IPS-15b (cell line): ENCODE measurements around the gene PSMB5.

Source experiments
- H3K27me3 ChIP-seq: one replicate; pipeline ENCODE4 v1.6.1; 2013; ENCODE audit warnings: low read length; ENCODE audit not compliant: control insufficient read depth, insufficient read depth
- H3K36me3 ChIP-seq: one replicate; pipeline ENCODE4 v1.6.1; 2013; ENCODE audit warnings: low read length; ENCODE audit not compliant: control insufficient read depth, insufficient read depth
- H3K4me1 ChIP-seq: one replicate; pipeline ENCODE4 v1.6.1; 2013; ENCODE audit warnings: mild to moderate bottlenecking, low read length; ENCODE audit not compliant: control insufficient read depth, insufficient read depth
- H3K4me3 ChIP-seq: one replicate; pipeline ENCODE4 v1.5.1; 2013; ENCODE audit warnings: low read depth, low read length
- H3K9ac ChIP-seq: one replicate; pipeline ENCODE4 v1.6.1; 2013; ENCODE audit warnings: low read depth, mild to moderate bottlenecking, low read length
- H3K9me3 ChIP-seq: one replicate; pipeline ENCODE4 v1.6.1; 2013; ENCODE audit warnings: mild to moderate bottlenecking, low read length; ENCODE audit not compliant: control insufficient read depth, insufficient read depth

Gene PSMB5

GRCh38 chr14:22987291-22987690, 47.4 kb downstream of the PSMB5 start:
- H3K4me1 ChIP-seq = peaks cover 3% of the 10 kb centered on the region

DNA sequence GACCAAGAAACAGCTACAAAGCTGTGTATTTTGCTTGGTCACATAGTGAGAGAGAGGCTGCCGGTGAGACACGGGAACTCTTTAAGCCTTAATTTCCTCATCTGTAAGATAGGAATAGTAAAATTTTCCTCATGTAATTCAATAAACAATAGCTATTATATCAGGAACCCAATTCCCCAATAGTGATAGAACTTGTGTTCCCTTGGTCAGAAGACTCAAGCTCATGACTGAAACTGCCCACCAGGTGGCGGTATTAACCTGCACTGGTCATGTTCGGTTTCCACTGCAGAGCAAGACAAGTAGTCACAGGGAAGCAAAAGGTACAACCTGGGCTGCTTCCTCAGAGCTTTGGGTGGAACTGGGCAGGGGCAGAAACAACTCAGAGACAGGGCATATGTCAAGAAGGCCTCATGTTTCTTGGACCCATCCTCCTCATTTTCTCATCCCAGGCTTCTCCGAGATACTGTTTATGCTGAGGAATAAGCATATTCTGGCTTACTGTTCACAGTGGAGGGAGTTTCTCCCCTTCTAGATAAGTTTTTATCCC, 48.1 kb downstream of the PSMB5 start:
- Histone ChIP-seq H3K9ac (no peak overlapping the region), H3K36me3 (peaks cover 5% of the 10 kb centered on the region), H3K27me3 (no peaks in the 10 kb centered on the region), H3K4me3 (no peak overlapping the region), H3K4me1 (peaks cover 3% of the 10 kb centered on the region), H3K9me3 (no peaks in the 10 kb centered on the region)

More at GRCh38 chr14:22987291-22987690, 47.4 kb downstream of the PSMB5 start:
- Histone ChIP-seq H3K9me3 (no peaks in the 10 kb centered on the region), H3K36me3 (peaks cover 5% of the 10 kb centered on the region), H3K4me3 (no peak overlapping the region), H3K9ac (no peak overlapping the region), H3K27me3 (no peaks in the 10 kb centered on the region)

GRCh38 chr14:22985894-22986507, 48.7 kb downstream of the PSMB5 start:
- Histone ChIP-seq H3K9me3 (no peaks in the 10 kb centered on the region), H3K4me1 (peaks cover 3% of the 10 kb centered on the region), H3K9ac (no peak overlapping the region), H3K36me3 (peaks cover 5% of the 10 kb centered on the region), H3K27me3 (no peaks in the 10 kb centered on the region), H3K4me3 (no peak overlapping the region)

DNA sequence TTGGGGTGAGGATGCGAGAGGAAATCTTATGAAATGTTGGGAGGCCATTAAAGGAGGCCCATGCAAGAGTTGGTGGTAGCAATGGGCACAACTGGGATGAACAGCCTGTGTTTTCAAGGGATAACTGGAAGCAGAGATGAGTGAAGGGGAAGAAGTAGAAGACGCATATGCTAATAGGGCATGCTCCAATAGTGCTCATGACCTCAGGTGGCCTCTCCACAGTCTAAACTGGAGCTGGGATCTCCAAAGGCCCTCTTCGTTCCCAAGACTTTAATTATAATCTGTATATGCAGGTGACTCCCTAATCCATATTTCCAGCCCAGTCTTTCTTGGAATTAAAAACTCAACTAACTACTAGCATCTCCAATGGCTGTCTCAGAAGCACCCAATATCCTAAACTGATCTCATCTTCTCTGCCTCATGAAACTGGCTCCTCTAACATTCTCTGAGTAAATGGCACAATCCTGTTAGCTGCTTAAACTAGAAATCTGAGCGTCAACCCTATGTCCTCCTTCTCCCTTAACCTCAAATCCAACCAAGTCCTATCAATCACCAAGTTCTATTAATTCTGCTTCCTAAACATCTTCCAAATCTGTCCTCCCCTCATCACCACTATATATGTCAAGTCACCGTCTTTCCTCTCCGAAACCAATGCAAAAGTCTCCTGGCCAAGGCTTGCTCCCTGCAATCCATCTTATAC, 49.6 kb downstream of the PSMB5 start:
- no peaks in the 10 kb centered on the region for H3K9me3 ChIP-seq
- H3K36me3 ChIP-seq = peaks cover 5% of the 10 kb centered on the region
- no peak overlapping the region for H3K4me3 ChIP-seq
- peaks cover 3% of the 10 kb centered on the region for H3K4me1 ChIP-seq
- no peak overlapping the region for H3K9ac ChIP-seq
- no peaks in the 10 kb centered on the region for H3K27me3 ChIP-seq

DNA sequence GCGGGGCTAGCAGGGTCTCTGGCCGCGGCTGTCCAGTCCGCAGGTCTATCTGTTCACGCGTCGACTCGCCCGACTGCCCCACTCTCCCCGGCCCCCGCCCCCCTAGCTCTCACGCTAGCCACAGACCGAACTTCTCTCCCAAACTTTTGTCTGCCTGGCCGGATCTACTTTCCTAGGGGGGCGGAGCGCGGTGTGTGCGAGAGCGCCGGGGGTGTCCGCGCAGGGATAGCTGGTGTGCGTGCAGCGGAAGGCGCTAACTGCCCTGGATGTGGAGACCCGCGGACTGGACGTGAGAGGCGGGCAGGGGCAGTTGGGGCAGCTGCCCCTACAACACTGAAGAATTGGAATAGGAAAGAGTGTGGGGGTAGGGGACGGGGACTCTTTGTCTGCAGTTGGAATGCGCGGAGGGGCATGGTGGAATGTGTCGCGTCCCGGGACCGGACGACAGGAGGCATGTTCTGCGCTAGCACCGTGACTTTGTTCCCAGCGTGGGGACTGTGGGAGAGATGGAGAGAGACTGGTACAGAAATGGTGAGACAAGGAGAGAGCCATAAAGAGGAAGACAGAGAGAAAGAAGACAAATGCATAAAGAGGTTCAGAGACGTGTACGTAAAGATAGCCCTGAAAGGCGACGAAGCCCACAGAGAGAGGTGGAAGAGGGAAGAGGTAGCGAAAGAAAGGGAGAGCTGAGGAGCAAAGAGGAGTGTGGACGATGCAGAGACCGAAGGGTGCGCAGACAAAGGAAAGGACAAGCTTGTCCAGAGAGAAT, 52.0 kb downstream of the PSMB5 start, which contains the start of gene AJUBA:
Gene AJUBA (minus strand): TSS at position 75 of the 769 bp plus-strand sequence. CDS start 285 bp downstream, outside the sequence.
- Histone ChIP-seq H3K4me1 (peaks cover 15% of the 10 kb centered on the region), H3K9ac (peak within 1 kb of the TSS; percentile 72), H3K27me3 (no peaks in the 10 kb centered on the region), H3K4me3 (peak within 1 kb of the TSS; percentile 80), H3K36me3 (peaks cover 2% of the 10 kb centered on the region), H3K9me3 (no peaks in the 10 kb centered on the region)

DNA sequence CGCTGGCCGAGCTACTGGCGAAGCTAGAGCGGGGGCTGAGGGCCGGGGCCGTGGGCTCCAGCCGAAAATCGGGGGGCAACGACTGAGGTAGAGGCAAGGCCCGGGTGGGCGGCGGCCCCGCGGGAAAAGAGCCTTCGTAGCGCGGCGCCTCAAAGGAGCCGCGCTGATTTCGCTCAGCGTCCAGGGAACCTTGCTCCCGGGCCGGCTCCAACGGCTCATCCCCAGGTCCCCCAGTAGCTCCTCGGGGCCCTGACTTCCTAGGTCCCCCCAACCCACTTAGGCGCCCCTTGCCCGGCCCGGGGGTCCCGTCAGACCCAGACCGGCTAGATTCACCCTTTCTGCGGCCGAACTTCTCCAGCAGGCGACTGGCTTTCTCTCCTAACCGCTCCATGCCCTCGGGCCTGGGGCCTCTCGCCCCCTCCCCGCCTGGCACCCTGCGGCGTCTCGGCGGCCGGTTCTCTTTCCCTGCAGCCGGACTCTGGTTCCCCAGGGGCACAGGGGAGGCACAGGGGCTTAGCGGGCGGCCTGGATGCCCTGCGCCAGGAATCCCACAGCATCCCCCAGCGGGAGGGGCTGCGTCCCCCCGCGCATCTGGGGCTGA, 52.7 kb downstream of the PSMB5 start:
- Histone ChIP-seq H3K9ac (peak overlapping the region; percentile 72), H3K9me3 (no peaks in the 10 kb centered on the region), H3K4me1 (peaks cover 21% of the 10 kb centered on the region), H3K4me3 (peak overlapping the region; percentile 80), H3K27me3 (no peaks in the 10 kb centered on the region), H3K36me3 (peaks cover 2% of the 10 kb centered on the region)

- H3K27me3 ChIP-seq = no peaks in the 10 kb centered on the region
- H3K4me1 ChIP-seq = peaks cover 28% of the 10 kb centered on the region
- H3K4me3 ChIP-seq = peak overlapping the region; percentile 80
- peaks cover 2% of the 10 kb centered on the region for H3K36me3 ChIP-seq
- no peaks in the 10 kb centered on the region for H3K9me3 ChIP-seq
- peak overlapping the region; percentile 47 for H3K9ac ChIP-seq
Measured at GRCh38 chr14:22981090-22981875, 53.4 kb downstream of the PSMB5 start.

GRCh38 chr14:22980672-22981089, 54.0 kb downstream of the PSMB5 start:
- Histone ChIP-seq H3K27me3 (no peaks in the 10 kb centered on the region), H3K4me1 (peaks cover 28% of the 10 kb centered on the region), H3K4me3 (peak overlapping the region; percentile 80), H3K9ac (peak overlapping the region; percentile 47), H3K9me3 (no peaks in the 10 kb centered on the region), H3K36me3 (peaks cover 2% of the 10 kb centered on the region)

- H3K9me3 ChIP-seq = no peaks in the 10 kb centered on the region
- peak overlapping the region; percentile 45 for H3K4me3 ChIP-seq
- no peak overlapping the region for H3K9ac ChIP-seq
- H3K27me3 ChIP-seq = no peaks in the 10 kb centered on the region
- peaks cover 27% of the 10 kb centered on the region for H3K4me1 ChIP-seq
- peaks cover 4% of the 10 kb centered on the region for H3K36me3 ChIP-seq
Measured at GRCh38 chr14:22979748-22980392, 54.8 kb downstream of the PSMB5 start.

DNA sequence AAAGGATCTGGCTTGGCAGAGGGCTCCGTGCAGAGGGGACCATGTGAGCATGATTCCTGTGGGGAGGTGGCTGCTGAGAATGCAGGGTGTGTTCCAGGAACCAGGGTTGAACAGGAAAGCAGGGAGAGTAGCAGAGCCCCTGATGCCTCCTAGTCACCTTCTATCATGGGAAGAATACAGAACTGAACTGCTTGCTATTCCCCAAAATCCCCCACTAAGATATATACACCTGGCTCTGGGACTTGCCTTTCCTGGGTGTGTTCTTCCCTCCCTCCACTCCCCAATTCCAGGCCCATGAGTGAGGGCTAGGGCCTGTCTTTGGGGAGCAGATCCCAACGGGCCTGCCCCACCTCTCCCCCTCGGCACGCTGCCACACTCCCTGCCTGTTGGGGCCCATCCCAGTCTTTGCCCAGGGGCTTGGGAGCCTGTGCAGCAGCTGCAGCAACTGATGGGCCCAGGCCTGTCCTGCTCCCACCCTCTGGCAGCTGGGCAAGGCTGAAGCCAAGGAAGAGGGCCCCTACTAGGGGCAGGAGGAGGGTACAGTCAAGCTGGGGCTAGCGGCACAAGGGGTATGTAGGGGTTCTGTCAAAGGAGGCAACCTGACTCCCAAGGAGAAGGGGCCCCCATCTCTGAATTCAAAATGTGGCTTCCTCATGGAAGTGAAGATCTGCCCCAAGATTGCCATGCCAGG, 55.6 kb downstream of the PSMB5 start:
- H3K9ac ChIP-seq = no peak overlapping the region
- H3K4me3 ChIP-seq = peak overlapping the region; percentile 45
- H3K9me3 ChIP-seq = no peaks in the 10 kb centered on the region
- H3K4me1 ChIP-seq = peaks cover 25% of the 10 kb centered on the region
- H3K36me3 ChIP-seq = peaks cover 10% of the 10 kb centered on the region
- no peaks in the 10 kb centered on the region for H3K27me3 ChIP-seq
